Osteoblast (primary cell): ENCODE data around the gene CNTN5. TPM values are rescaled to one million over a fixed set of nuclear protein-coding genes. Genes with fewer than 3 reads are reported as not detected.

Source experiments
- DNase-seq: peaks from one replicate; pipeline ENCODE4 v3.0.0; 2011; ENCODE audit warnings: low spot score, mixed read lengths; ENCODE audit not compliant: insufficient read length; ENCODE audit errors: missing footprints
- H2AFZ ChIP-seq: 2 replicates; pipeline ENCODE4 v1.6.0; 2011; ENCODE audit warnings: mild to moderate bottlenecking, low read length
- H3K27ac ChIP-seq: 2 replicates; pipeline ENCODE4 v1.5.1; 2011; ENCODE audit warnings: mild to moderate bottlenecking, low read depth, low read length, moderate library complexity
- H3K27me3 ChIP-seq: 2 replicates; pipeline ENCODE4 v1.6.0; 2012; ENCODE audit warnings: mild to moderate bottlenecking, control low read depth, inconsistent platforms, low read length, moderate library complexity; ENCODE audit not compliant: insufficient read depth
- H3K36me3 ChIP-seq: 2 replicates; pipeline ENCODE4 v1.5.1; 2011; ENCODE audit warnings: mild to moderate bottlenecking, low read length, control low read depth, moderate library complexity; ENCODE audit not compliant: insufficient read depth
- H3K4me1 ChIP-seq: 2 replicates; pipeline ENCODE4 v1.5.1; 2011; ENCODE audit warnings: mild to moderate bottlenecking, low read length, control low read depth, moderate library complexity; ENCODE audit not compliant: insufficient read depth
- H3K4me2 ChIP-seq: 2 replicates; pipeline ENCODE4 v1.6.0; 2011; ENCODE audit warnings: mild to moderate bottlenecking, low read length; ENCODE audit not compliant: insufficient read depth
- H3K4me3 ChIP-seq: fragments of 200-600 bp; sonication (generic); 3 replicates; pipeline ENCODE4 v1.5.1; 2012; ENCODE audit warnings: mild to moderate bottlenecking, low read length, inconsistent platforms; ENCODE audit not compliant: insufficient read depth
- H3K79me2 ChIP-seq: 2 replicates; pipeline ENCODE4 v1.6.0; 2012; ENCODE audit warnings: mild to moderate bottlenecking, low read length, control low read depth, inconsistent platforms; ENCODE audit not compliant: insufficient read depth
- H3K9me3 ChIP-seq: 2 replicates; pipeline ENCODE4 v1.5.1; 2011; ENCODE audit warnings: low read depth, low read length, control low read depth
- H4K20me1 ChIP-seq: 2 replicates; pipeline ENCODE4 v1.6.0; 2012; ENCODE audit warnings: mild to moderate bottlenecking, low read length, control low read depth; ENCODE audit not compliant: insufficient read depth
- total RNA-seq: library from RNA; depleted of rRNA; stranded (reverse); fragments of >200 nt; gene quantifications from 2 replicates; pipeline ENCODE4 v1.2.3, GENCODE V29; 2012
- TF ChIP-seq, protein P1 (sequence below): IDR thresholded peaks from 2 replicates; pipeline ENCODE4 v1.5.1; 2011; ENCODE audit warnings: mild to moderate bottlenecking, low read depth, low read length, moderate library complexity; ENCODE audit errors: extremely low read depth

The CNTN5 gene
- total RNA-seq, 1 donor = not detected

DNA sequence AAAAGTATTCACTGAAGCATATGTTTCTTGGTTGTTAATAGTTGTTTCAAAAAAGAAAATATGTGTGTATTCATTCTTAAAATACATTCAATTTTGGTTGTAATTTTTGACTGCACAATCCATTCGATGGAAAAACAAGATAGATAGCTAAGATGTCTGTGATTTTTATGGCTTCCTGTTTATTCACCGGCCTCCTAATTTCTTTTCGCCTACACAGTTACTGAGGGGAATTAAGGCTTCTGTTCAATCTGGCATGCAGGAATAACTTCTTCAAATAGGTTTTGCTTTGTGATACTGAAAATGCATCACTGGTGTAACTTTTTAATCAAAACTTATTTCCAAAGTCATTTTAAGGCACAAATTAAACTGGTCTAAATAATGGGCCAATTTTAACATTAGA, 1375.5 kb downstream of the CNTN5 start:
- Histone ChIP-seq H3K36me3 (no peaks in the 10 kb centered on the region), H3K27me3 (no peaks in the 10 kb centered on the region), H3K27ac (no peak overlapping the region), H3K79me2 (no peaks in the 10 kb centered on the region), H3K4me2 (no peak overlapping the region), H3K4me3 (no peak overlapping the region), H4K20me1 (no peaks in the 10 kb centered on the region), H3K9me3 (peaks cover 3% of the 10 kb centered on the region), H3K4me1 (no peaks in the 10 kb centered on the region), H2AFZ (no peak overlapping the region)
- no peak for DNase-seq
- TF ChIP-seq, protein P1, sequence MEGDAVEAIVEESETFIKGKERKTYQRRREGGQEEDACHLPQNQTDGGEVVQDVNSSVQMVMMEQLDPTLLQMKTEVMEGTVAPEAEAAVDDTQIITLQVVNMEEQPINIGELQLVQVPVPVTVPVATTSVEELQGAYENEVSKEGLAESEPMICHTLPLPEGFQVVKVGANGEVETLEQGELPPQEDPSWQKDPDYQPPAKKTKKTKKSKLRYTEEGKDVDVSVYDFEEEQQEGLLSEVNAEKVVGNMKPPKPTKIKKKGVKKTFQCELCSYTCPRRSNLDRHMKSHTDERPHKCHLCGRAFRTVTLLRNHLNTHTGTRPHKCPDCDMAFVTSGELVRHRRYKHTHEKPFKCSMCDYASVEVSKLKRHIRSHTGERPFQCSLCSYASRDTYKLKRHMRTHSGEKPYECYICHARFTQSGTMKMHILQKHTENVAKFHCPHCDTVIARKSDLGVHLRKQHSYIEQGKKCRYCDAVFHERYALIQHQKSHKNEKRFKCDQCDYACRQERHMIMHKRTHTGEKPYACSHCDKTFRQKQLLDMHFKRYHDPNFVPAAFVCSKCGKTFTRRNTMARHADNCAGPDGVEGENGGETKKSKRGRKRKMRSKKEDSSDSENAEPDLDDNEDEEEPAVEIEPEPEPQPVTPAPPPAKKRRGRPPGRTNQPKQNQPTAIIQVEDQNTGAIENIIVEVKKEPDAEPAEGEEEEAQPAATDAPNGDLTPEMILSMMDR = no peak

DNA sequence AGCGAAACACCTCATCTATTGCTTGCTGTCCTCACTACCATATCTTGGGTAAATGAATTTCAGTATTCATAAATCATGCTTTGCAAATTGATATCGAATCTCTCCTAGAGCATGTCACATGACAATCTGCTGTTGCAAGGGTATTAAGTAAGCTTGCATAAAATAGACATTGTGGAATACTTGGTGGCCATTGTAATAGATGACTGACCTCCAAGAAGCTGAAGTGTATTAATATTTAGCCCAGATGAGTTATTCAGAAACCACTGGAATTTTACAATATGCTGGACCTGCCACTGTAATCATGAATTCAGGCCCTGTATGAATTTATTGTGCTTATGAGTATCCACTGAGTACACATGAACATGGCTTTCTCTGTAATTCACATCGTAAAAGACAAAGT, 1376.7 kb downstream of the CNTN5 start:
- H3K4me2 ChIP-seq = no peak overlapping the region
- no peaks in the 10 kb centered on the region for H3K27me3 ChIP-seq
- H2AFZ ChIP-seq = no peak overlapping the region
- TF ChIP-seq, protein P1 = no peak
- no peaks in the 10 kb centered on the region for H3K79me2 ChIP-seq
- H3K36me3 ChIP-seq = no peaks in the 10 kb centered on the region
- no peaks in the 10 kb centered on the region for H3K4me1 ChIP-seq
- no peak overlapping the region for H3K27ac ChIP-seq
- DNase-seq = no peak
- no peaks in the 10 kb centered on the region for H4K20me1 ChIP-seq
- no peak overlapping the region for H3K4me3 ChIP-seq
- H3K9me3 ChIP-seq = peaks cover 3% of the 10 kb centered on the region

DNA sequence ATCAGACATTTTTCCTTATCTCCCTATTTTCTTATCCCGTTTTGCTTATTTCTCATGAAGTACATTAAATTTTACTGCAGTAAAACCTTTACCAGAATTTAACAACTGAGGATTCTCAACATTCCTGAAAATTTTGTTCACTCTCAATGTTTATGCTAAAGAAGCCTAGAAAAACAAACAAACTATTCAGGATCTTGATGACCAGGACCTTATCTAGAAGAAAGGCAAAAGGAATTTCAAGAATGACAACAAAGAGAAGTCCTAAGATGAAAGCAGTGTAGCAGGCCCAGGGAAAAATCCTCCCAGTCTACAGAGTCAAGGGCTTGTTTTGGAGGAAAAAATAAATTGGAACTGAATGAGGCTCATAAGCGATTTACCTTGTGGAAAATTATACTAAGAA, 1383.1 kb downstream of the CNTN5 start:
- no peak overlapping the region for H3K27ac ChIP-seq
- no peaks in the 10 kb centered on the region for H3K9me3 ChIP-seq
- no peaks in the 10 kb centered on the region for H4K20me1 ChIP-seq
- no peaks in the 10 kb centered on the region for H3K4me1 ChIP-seq
- no peak overlapping the region for H3K4me3 ChIP-seq
- TF ChIP-seq, protein P1 = no peak
- H3K79me2 ChIP-seq = no peaks in the 10 kb centered on the region
- DNase-seq = no peak
- H2AFZ ChIP-seq = no peak overlapping the region
- H3K27me3 ChIP-seq = no peaks in the 10 kb centered on the region
- no peaks in the 10 kb centered on the region for H3K36me3 ChIP-seq
- H3K4me2 ChIP-seq = no peak overlapping the region

DNA sequence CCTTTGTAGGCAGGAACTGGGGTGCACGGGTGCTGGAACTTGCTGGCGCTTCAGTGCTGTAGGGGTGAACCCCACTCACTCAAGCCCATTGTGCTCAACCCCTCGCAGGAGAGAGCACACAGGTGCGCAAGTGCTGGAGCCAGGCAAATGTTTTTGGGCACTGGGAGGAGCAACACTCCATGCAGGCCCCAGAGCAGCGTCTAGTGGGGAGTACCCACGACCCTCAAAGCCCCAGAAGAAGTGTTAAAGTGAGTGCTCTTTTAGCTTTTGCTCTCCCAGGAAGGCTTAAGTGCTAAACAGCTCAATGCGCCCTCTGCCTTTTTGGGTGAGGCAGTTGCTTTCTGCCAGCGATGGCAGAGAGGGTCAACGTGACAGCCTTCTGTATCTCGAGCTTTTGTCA, 1384.2 kb downstream of the CNTN5 start:
- no peak overlapping the region for H3K4me2 ChIP-seq
- H3K4me1 ChIP-seq = no peaks in the 10 kb centered on the region
- TF ChIP-seq, protein P1 = no peak
- H3K27ac ChIP-seq = no peak overlapping the region
- H2AFZ ChIP-seq = no peak overlapping the region
- no peak for DNase-seq
- no peaks in the 10 kb centered on the region for H4K20me1 ChIP-seq
- no peaks in the 10 kb centered on the region for H3K36me3 ChIP-seq
- no peaks in the 10 kb centered on the region for H3K9me3 ChIP-seq
- H3K4me3 ChIP-seq = no peak overlapping the region
- no peaks in the 10 kb centered on the region for H3K27me3 ChIP-seq
- no peaks in the 10 kb centered on the region for H3K79me2 ChIP-seq
